OCI-LY3 (cell line): ENCODE results near the gene ZDHHC14.

Experiments
- EZH2phosphoT487 ChIP-seq: fragments of 200-600 bp; shearing (Covaris generic); IDR thresholded peaks from 2 replicates; pipeline ENCODE4 v1.6.1; 2018; ENCODE audit warnings: antibody characterized with exemption, mixed run types, low read depth
- TF ChIP-seq, protein P1 (sequence below): fragments of 200-600, 300-600 bp; sonication (generic); IDR thresholded peaks from 2 replicates; pipeline ENCODE4 v1.5.1; 2014; ENCODE audit warnings: antibody characterized with exemption, low read length, low read depth

DNA sequence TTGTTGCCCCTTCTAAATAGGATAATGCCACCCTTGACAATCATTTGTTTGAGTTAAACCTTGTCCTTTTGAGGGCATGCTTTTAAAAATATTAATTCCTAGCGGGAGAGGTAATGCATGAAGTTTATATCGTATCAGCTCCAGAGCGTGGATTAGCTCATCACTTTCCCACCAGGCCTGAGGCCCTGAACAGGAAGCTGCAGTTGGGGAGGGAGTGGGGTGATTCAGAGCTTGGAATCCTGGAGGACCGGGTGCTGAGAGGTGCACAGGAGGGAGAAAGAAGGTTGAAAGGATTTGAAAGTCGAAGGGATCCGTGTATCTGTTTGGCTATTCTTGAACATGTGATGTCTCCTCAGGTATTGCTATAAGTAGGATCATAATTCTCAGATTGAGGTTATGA, 25.0 kb downstream of the ZDHHC14 start:
- TF ChIP-seq, protein P1, sequence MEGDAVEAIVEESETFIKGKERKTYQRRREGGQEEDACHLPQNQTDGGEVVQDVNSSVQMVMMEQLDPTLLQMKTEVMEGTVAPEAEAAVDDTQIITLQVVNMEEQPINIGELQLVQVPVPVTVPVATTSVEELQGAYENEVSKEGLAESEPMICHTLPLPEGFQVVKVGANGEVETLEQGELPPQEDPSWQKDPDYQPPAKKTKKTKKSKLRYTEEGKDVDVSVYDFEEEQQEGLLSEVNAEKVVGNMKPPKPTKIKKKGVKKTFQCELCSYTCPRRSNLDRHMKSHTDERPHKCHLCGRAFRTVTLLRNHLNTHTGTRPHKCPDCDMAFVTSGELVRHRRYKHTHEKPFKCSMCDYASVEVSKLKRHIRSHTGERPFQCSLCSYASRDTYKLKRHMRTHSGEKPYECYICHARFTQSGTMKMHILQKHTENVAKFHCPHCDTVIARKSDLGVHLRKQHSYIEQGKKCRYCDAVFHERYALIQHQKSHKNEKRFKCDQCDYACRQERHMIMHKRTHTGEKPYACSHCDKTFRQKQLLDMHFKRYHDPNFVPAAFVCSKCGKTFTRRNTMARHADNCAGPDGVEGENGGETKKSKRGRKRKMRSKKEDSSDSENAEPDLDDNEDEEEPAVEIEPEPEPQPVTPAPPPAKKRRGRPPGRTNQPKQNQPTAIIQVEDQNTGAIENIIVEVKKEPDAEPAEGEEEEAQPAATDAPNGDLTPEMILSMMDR: no peak
- TF ChIP-seq EZH2phosphoT487: no peak
